Prostate gland (tissue), 2 donors: ENCODE results near the gene NCBP1. TPM values are rescaled to one million over a fixed set of nuclear protein-coding genes. Genes with fewer than 3 reads are reported as not detected.

Experiments
- DNase-seq: peaks from one replicate; pipeline ENCODE4 v3.0.0-alpha.2; 2019; ENCODE audit warnings: low spot score
- H3K27ac ChIP-seq, 2 donors: fragments of 200-600 bp; sonication (generic); 2 replicates each; pipeline ENCODE4 v1.5.1; 2017 to 2019
- H3K27me3 ChIP-seq: fragments of 200-600 bp; sonication (generic); replicated peaks from 2 replicates; pipeline ENCODE4 v1.5.1; 2019; ENCODE audit not compliant: insufficient read depth
- H3K36me3 ChIP-seq, 2 donors: fragments of 200-600 bp; sonication (generic); 1 replicate in 1 of 2; 2 replicates in 1 of 2; pipeline versions ENCODE4 v1.5.1 to v1.8.1; 2017 to 2019
- H3K4me1 ChIP-seq: fragments of 200-600 bp; sonication (generic); replicated peaks from 2 replicates; pipeline ENCODE4 v1.5.1; 2019
- H3K4me3 ChIP-seq, 2 donors: fragments of 200-600 bp; sonication (generic); 2 replicates each; pipeline ENCODE4 v1.5.1; 2017 to 2019
- H3K9me3 ChIP-seq: fragments of 200-600 bp; sonication (generic); 2 replicates; pipeline ENCODE4 v1.5.1; 2017
- CTCF ChIP-seq, 4 experiments: fragments of 200-600 bp in 2 of 4; fragments of 450-650 bp in 2 of 4; sonication (generic) in 2 of 4; IDR thresholded peaks; 1 replicate in 3 of 4; 2 replicates in 1 of 4; pipeline ENCODE4 v1.5.1; 2016 to 2019; ENCODE audit warnings: antibody characterized with exemption in 4 of 4, mild to moderate bottlenecking in 2 of 4, moderate library complexity in 2 of 4
- POLR2A ChIP-seq: fragments of 450-650 bp; IDR thresholded peaks from one replicate; pipeline ENCODE4 v1.6.1; 2016; ENCODE audit warnings: antibody characterized with exemption, mild to moderate bottlenecking
- POLR2AphosphoS5 ChIP-seq: sonication (generic); formaldehyde crosslinking; IDR thresholded peaks from one replicate; pipeline ENCODE4 v1.6.1; 2017; ENCODE audit warnings: antibody characterized with exemption
- WGBS: methylation state at CpG from one replicate; pipeline ENCODE4 v1.1.5; 2018; 5-methylcytosine and 5-hydroxymethylcytosine counted together
- intact Hi-C: fragments of 100-400 bp; cut with DNase I; formaldehyde crosslinking; loops from one replicate; pipeline ENCODE4 v1.14.2; 2022
- total RNA-seq, 2 donors: library from RNA; depleted of rRNA; stranded (reverse); fragments of >200 nt; gene quantifications; one replicate each; pipeline ENCODE4 v1.1.0, GENCODE V29; 2016

NCBP1 gene
- total RNA-seq, 2 donors from 2014 or later = 18.1 to 18.3 TPM

- Histone ChIP-seq H3K27ac (no peak overlapping the region), H3K36me3 (no peaks in the 10 kb centered on the region), H3K4me1 (no peaks in the 10 kb centered on the region), H3K4me3 (no peak overlapping the region), H3K9me3 (no peaks in the 10 kb centered on the region), H3K27me3 (no peaks in the 10 kb centered on the region)
- peak; percentile 52 to 80 (median 78) for TF ChIP-seq CTCF (IDR thresholded peaks at IDR 0.05)
- peak; percentile 9 for TF ChIP-seq POLR2AphosphoS5
- TF ChIP-seq POLR2A = no peak
- peak; percentile 40 for DNase-seq
- intact Hi-C loops = no loop called here
- 21% methylated on average over 9 of the region's 9 CpGs for WGBS
Observed at GRCh38 chr9:97710356-97711222, 77.0 kb downstream of the NCBP1 start.

- intact Hi-C loops = no loop called here
- Histone ChIP-seq H3K27ac (no peak overlapping the region), H3K9me3 (no peaks in the 10 kb centered on the region), H3K4me1 (no peaks in the 10 kb centered on the region), H3K36me3 (no peaks in the 10 kb centered on the region), H3K4me3 (no peak overlapping the region), H3K27me3 (no peaks in the 10 kb centered on the region)
- no peak for DNase-seq
- 25% methylated on average over 12 of the region's 12 CpGs for WGBS
- no peak for TF ChIP-seq CTCF (IDR thresholded peaks at IDR 0.05)
- no peak for TF ChIP-seq POLR2A
Observed at GRCh38 chr9:97711223-97711626, 77.6 kb downstream of the NCBP1 start.

- H3K27ac ChIP-seq = no peak overlapping the region
- 50% methylated on average over 3 of the region's 3 CpGs for WGBS
- DNase-seq = no peak
Observed at GRCh38 chr9:97714435-97714834, 80.8 kb downstream of the NCBP1 start.

GRCh38 chr9:97717866-97718265 is 84.2 kb downstream of the NCBP1 start:
- DNase-seq = no peak
- intact Hi-C loops = no loop called here
- 59% methylated on average over 3 of the region's 3 CpGs for WGBS
- TF ChIP-seq POLR2A (no peak), CTCF (IDR thresholded peaks at IDR 0.05) (no peak), POLR2AphosphoS5 (no peak)
- H3K9me3 ChIP-seq = no peaks in the 10 kb centered on the region
- no peaks in the 10 kb centered on the region for H3K4me1 ChIP-seq
- no peak overlapping the region for H3K27ac ChIP-seq
- H3K36me3 ChIP-seq = no peaks in the 10 kb centered on the region
- H3K27me3 ChIP-seq = no peaks in the 10 kb centered on the region
- no peak overlapping the region for H3K4me3 ChIP-seq

More at GRCh38 chr9:97714435-97714834, 80.8 kb downstream of the NCBP1 start:
- no peaks in the 10 kb centered on the region for H3K27me3 ChIP-seq
- H3K4me1 ChIP-seq = no peaks in the 10 kb centered on the region
- no peaks in the 10 kb centered on the region for H3K36me3 ChIP-seq
- no peaks in the 10 kb centered on the region for H3K9me3 ChIP-seq
- no peak overlapping the region for H3K4me3 ChIP-seq
- TF ChIP-seq CTCF (IDR thresholded peaks at IDR 0.05) = no peak
- TF ChIP-seq POLR2AphosphoS5 = no peak
- no peak for TF ChIP-seq POLR2A
- intact Hi-C loops = no loop called here

- TF ChIP-seq POLR2A (no peak), POLR2AphosphoS5 (no peak)
- H3K4me1 ChIP-seq = no peaks in the 10 kb centered on the region
- intact Hi-C loops = no loop called here
- WGBS = 77% methylated on average over 2 of the region's 2 CpGs
- no peaks in the 10 kb centered on the region for H3K36me3 ChIP-seq
- H3K4me3 ChIP-seq = no peak overlapping the region
- no peaks in the 10 kb centered on the region for H3K27me3 ChIP-seq
- no peak for DNase-seq
- no peaks in the 10 kb centered on the region for H3K9me3 ChIP-seq
- H3K27ac ChIP-seq = no peak overlapping the region
Observed at GRCh38 chr9:97721396-97721795, 87.8 kb downstream of the NCBP1 start.
